ENCODE results near the gene SNRK.
A peak's percentile ranks its signal among the peaks of the same experiment; 100 is the strongest.

Gene SNRK

GRCh38 chr3:43286115-43286840 is at the start of gene SNRK:
Gene SNRK (plus strand): TSS chr3:43286540. CDS start chr3:43303204, 16,664 bp downstream.
- peak; percentile 99 for DNase-seq (ENCODE audit: low spot score)

- no peak for DNase-seq (ENCODE audit: low spot score)
Measured at GRCh38 chr3:43238801-43239200, 47.5 kb upstream of the SNRK start.

GRCh38 chr3:43239755-43240154 is 46.6 kb upstream of the SNRK start:
- no peak for DNase-seq (ENCODE audit: low spot score)

GRCh38 chr3:43243590-43244587 is 42.5 kb upstream of the SNRK start:
- DNase-seq (ENCODE audit: low spot score): peak; percentile 33

- no peak for DNase-seq (ENCODE audit: low spot score)
Measured at GRCh38 chr3:43244694-43245093, 41.6 kb upstream of the SNRK start.

GRCh38 chr3:43246976-43247375 is 39.4 kb upstream of the SNRK start:
- no peak for DNase-seq (ENCODE audit: low spot score)

GRCh38 chr3:43247561-43248184 is 38.7 kb upstream of the SNRK start:
- no peak for DNase-seq (ENCODE audit: low spot score)

GRCh38 chr3:43248185-43248583 is 38.2 kb upstream of the SNRK start:
- peak; percentile 20 for DNase-seq (ENCODE audit: low spot score)

- DNase-seq (ENCODE audit: low spot score): no peak
Measured at GRCh38 chr3:43248973-43249372, 37.4 kb upstream of the SNRK start.

- DNase-seq (ENCODE audit: low spot score): no peak
Measured at GRCh38 chr3:43249405-43249804, 36.9 kb upstream of the SNRK start.

- no peak for DNase-seq (ENCODE audit: low spot score)
Measured at GRCh38 chr3:43253294-43253693, 33.0 kb upstream of the SNRK start.

GRCh38 chr3:43254125-43254524 is 32.2 kb upstream of the SNRK start:
- DNase-seq (ENCODE audit: low spot score): no peak

- DNase-seq (ENCODE audit: low spot score): no peak
Measured at GRCh38 chr3:43255662-43256061, 30.7 kb upstream of the SNRK start.

GRCh38 chr3:43256714-43257461 is 29.5 kb upstream of the SNRK start:
- DNase-seq (ENCODE audit: low spot score): no peak

GRCh38 chr3:43257850-43258249 is 28.5 kb upstream of the SNRK start:
- no peak for DNase-seq (ENCODE audit: low spot score)

- DNase-seq (ENCODE audit: low spot score): no peak
Measured at GRCh38 chr3:43259626-43260025, 26.7 kb upstream of the SNRK start.

- DNase-seq (ENCODE audit: low spot score): no peak
Measured at GRCh38 chr3:43260412-43260811, 25.9 kb upstream of the SNRK start.

- DNase-seq (ENCODE audit: low spot score): no peak
Measured at GRCh38 chr3:43262194-43262593, 24.1 kb upstream of the SNRK start.

GRCh38 chr3:43266451-43266850 is 19.9 kb upstream of the SNRK start:
- DNase-seq (ENCODE audit: low spot score): no peak

GRCh38 chr3:43266995-43267394 is 19.3 kb upstream of the SNRK start:
- DNase-seq (ENCODE audit: low spot score): no peak

GRCh38 chr3:43268636-43269035 is 17.7 kb upstream of the SNRK start:
- DNase-seq (ENCODE audit: low spot score): no peak

- DNase-seq (ENCODE audit: low spot score): no peak
Measured at GRCh38 chr3:43270078-43270477, 16.3 kb upstream of the SNRK start.
